GM21576 (cell line): Measurements from ENCODE around the gene KBTBD3.
"Not testable (repeated sequence)": the region's sequence is repeated elsewhere in the genome, so short reads cannot be mapped to it uniquely, and the experiment has no call there.

Experiments
- ATAC-seq: cut with Tn5 transposase; IDR thresholded peaks from one replicate; pipeline ENCODE4 v1.9.1; 2021; ENCODE audit warnings: mild to moderate bottlenecking, moderate library complexity; ENCODE audit not compliant: unreplicated experiment

The KBTBD3 gene

DNA sequence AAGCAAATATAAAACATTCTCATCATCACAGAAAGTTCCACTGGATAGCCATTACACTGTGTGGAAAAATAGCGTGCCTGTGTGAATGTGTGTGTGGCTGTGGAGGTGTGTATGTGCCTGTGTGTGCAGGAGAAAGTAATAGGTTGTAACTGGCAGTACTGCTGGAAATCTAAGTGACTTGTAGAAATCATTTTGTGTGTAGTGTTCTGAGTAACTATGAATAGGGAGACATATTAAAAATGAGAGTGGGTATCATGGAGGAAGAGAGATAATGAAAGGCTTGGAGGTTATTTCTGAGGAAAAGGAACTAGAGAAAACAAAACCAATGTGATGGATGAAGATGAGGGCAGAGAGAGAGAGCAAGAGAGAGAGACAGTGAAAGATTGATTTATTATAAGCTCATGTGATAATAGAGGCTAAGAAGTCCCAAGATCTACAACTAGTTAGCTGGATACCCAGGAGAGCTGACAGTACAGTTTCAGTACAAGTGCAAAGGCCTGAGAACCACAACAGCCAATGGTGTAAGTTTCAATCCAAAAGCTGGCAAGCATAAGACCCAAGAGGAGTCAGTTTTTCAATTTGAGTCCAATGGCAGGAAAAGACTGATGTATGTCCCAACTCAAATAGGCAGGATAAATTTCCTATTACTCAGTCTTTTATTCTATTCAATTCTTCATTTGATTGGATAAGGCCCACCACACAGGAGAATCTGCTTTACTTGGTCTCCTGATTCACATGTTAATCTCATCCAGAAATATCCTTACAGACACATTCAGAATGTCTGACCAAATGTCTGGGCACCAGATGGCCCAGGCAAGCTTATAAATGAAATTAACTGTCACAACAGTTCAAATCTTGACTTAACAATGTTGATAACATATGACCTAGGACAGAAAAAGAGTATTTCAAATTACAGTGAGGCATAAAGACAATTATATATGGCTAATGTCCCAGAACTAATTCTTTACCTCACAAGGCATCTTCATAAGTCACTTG, 14.9 kb downstream of the KBTBD3 start:
- ATAC-seq = no peak

DNA sequence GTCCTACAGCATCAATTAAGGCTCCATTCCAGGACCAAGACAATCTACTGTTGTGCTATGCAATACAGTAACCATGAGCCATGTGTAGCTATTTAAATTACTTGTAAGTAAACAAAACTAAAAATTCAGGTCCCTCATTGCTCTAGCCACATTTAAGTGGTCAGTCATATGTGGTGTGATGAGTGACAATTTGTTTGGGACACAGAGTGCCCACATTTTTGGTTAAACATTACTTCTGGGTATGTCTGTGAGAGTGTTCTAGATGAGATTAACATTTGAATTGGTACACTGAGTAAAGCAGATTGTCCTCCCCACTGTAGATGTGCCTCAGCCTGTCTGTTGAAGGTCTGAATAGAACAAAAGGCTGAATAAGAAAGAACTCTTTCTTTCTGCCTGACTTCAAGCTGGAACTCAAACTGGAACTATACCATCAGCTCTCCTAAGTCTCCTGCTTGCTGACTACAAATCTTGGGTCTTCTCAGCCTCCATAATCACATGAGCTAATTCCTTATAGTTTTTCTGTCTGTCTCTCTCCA, 15.8 kb downstream of the KBTBD3 start:
- ATAC-seq = no peak

DNA sequence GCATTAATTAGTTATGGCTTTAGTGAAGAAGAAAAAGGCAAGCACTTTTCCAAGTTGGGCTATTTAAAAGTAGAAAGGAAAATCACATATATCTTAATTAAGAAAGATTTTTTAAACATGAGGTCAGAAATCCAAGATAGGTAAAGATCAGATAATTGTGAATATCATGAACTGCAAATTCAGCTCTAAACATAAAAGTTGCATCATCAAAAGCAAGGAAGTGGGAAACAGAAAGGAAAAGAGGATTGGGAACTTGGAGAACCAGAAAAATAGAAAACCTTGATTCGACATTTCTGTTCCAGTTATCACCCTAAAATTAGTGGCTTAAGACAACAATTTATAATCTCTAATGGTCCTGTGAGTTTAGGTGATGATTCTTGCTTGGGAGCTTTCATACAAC, 17.5 kb downstream of the KBTBD3 start:
- ATAC-seq = no peak

DNA sequence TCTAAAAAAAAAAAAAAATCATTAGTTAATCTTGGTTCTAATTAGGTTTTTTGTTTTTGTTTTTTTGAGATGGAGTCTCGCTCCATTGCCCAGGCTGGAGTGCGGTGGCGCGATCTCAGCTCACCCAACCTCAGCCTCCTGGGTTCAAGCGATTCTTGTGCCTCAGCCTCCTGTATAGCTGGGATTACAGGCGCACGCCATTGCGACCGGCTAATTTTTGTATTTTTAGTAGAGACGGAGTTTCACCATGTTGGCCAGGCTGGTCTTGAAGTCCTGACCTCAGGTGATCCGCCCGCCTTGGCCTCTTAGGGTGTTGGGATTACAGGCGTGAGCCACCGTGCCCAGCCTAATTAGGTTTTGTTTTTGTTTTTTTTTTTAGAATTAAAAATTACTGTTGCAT, 18.8 kb downstream of the KBTBD3 start:
- ATAC-seq = not testable (repeated sequence)

DNA sequence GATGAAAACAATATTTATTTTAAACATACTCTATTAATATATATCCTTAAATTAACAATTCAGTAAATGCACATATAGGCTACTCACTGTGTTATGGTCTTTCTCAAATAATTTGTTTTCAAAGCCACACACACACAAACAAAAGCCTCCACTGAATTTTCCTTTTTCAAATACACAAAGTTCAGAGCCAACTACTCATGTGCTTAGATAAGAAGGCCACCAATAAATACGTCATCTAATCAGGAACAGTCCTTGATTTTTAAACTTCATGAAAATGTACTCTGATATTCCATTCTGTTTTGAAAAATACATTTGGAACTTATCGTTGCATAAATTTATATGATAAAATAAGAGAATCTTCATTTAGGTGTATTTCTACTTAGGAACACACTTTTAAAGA, 26.0 kb downstream of the KBTBD3 start:
- ATAC-seq = no peak

DNA sequence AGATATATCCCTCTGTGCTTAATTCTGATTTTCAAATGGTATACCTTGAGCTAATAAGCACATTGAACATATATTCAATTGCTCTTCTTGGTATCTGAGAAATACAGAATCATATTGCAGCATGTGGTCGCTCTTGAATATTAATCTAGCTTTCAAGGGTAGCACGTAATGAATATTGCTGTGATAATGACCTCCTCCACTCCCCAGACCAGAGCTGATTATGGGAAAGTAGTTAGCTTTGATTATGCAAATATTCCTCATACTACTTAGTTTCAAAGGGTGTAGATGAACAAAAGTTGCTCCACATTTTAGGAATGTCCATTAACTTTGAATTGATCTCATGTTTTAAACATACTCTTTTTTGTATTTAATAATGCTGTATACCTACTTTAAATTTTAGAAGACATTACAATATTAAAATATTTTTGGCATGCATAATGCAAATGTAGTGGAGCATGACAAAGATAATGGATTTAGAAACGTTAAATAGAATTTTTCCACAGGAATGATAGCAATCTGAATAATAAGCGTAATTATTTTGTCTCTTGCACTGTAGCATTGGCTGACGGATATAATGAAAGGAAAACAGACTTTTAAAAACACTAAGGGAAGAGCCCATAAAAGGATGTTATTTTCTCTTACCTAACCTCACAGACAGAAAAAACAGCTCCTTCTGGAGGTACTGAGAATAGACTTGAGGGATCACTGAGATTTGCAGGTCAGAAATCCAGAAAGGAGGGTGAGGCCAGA, 27.2 kb downstream of the KBTBD3 start:
- ATAC-seq = no peak

DNA sequence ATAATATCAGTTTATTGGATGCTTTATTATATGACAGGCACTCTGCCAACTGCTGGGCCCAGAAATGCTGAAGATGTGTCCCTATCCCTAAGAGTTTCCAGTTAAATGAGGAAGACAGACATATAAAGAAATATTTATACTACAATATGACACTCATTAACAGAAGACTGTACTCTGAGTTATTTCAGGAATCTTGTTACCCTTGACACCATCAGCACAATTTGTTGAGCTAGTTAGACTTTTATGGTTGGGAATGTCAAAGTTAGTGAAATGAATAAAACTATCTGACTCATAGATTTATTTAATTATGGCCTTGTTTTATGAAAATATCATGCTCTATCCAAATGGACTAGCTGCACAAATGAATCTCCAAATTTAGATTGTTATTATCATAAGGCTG, 29.5 kb downstream of the KBTBD3 start:
- ATAC-seq = no peak

DNA sequence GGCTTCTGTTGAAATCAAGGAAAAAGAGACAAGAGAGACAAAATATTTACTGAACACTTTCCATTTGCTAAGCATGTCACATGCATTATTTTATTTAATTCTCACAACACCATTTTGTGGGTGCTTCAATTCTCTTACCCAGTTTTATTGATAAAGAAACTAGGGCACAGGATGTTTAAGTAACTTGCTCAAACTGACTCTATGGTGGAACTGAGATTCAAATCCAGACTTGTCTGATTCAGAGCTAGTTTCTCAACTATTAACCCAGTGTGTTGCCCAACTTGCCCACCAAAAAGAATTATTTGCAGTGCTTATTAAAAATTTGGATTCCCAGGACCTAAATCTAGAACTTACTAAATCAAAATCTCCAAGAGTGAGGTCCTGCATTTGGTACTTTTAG, 33.6 kb downstream of the KBTBD3 start:
- ATAC-seq = no peak

DNA sequence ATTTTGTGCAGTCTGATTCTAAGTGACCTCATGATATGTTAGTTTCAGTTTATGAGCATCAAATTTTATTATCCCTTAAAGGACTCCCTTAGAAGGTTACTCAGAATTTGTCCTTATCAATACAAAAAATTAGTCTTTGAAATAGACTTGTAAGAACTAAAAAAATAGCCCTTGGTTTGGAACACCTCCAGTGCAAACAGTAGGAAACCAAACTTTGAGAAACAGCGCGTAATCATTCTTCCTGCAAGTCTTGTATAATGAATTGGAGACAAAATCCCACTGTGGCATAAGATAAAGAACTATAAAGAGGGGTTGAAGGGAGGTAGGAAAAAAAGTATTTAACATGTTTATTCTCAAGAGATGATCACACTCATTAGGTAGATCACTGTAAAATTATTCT, 44.3 kb downstream of the KBTBD3 start:
- no peak for ATAC-seq

DNA sequence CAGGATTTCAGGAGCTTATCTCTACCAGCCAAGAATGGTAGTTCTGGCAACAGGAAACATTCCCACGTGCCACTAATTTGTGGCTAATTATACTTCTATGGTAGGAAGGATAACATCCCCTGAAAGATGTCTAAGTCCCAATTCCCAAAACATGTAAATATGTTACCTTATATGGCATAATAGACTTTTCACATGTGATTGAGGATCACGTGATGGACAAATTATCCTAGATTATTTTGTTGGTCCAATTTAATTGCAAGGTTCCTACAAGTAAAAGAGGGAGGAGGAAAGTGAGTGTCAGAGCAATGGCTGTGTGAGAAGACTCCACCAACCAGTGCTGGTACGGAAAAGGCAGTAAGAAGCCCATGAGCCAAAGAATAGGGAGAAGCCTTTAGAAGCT, 45.2 kb downstream of the KBTBD3 start:
- no peak for ATAC-seq

DNA sequence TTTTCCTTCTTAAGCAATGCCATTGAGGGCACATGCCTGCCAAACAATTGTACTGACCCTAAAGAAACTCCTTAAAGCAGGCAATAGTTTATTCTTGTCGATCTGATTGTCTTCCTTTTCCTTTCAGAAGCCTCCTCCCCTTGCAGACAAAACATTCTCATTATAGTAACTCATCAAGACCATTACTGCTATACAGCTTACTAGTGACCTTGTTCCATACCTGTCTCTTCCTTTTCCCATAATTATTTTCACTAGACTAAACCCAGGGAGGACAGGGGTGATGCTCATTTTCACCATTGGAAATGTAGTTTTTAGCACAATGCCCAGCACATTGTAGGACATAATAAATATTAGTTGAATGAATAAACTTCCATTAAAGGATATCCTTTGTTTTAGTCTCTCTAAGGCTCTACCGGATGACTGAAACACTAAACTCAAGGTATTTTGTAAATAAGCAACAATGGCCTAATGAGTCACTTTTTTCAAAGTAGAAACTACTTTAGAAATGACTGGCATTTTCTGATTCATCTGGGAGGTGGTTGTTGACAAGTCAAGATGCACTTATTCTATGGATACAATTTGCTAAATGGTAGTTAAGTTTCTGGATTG, 45.8 kb downstream of the KBTBD3 start:
- ATAC-seq = no peak

DNA sequence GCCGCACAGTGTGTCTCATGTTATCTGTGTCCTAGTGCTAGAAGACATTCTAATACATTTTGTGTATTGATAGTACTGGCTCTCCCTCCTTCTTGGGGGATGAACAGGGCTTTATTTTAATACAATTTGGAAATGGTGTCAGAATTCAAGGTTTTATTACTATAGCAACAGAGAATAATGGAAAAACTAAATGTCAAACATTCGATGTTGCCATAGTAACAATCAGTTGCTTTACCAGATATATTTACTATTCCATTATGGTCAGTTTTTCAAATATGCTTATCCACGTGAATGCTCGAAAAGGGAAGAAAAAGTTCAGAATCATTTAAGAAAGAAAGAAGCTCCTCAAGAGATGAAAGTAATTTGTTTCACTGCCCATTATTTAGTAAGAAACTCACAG, 46.5 kb downstream of the KBTBD3 start:
- no peak for ATAC-seq

DNA sequence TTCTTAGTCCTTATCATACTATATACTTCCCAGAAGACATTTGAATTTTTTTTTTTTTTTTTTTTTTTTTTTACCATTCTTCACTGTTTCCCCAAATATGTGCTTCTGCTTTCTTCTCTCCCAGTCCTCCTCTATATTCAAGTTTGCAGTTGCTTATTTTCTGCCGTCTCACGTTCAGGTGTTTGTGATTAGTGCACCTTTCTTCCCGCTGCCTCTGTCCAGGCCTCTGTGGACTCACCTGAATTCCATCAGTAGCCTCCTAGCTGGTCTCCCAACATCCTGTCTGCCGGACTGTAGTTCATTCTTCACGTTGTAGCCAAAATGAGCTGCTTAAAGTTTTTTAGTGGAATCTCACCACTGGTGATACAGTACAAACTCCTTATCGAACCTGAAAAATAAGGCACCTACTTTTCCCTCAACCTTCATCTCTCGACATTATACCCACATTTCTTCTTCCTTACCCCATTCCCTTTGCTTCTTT, 54.3 kb downstream of the KBTBD3 start:
- no peak for ATAC-seq

DNA sequence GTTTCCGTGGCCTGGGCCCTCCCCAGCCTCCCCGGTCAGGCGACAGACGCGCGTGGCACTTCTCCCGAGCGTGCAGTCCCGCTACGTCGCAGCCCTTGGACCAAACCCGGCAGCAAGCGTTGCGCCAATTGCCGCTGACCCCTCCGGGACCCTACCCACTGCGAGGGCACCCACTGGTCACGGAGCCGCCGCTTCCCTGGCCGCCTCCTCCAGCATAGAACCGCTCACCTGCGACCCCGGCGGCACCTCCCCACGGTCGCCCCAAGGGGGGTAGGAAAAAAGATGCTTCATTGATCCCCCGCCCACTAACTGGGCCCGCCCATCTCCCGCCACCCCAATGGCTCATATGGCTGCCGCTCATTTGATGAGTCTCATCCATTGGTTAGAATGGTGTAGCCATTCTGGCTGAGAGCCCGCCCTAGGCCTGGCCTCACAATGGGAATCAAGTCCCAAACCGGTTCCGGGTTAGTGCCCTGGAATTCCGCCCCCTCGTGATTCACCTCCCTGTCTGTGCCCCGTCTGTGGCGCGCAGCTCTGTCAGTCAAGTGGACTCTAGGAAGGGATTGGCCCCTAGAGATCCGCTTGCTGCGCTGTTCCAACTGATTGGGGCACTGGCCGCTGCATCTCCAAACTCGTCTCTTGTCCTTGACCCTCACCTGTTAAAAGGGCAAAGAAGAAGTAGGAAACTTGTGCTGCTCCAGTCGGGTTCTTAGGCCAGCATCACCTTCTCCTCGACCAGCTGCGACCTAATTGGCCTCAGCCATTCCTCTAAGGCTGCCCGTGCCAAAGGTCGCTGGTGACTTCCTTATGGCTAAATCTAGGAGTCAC, 55.0 kb downstream of the KBTBD3 start, which contains the start of gene MSANTD4:
Gene MSANTD4 (minus strand): TSS at position 274 of the 828 bp plus-strand sequence. CDS start 11,323 bp downstream, outside the sequence.
- peak; percentile 98 for ATAC-seq

DNA sequence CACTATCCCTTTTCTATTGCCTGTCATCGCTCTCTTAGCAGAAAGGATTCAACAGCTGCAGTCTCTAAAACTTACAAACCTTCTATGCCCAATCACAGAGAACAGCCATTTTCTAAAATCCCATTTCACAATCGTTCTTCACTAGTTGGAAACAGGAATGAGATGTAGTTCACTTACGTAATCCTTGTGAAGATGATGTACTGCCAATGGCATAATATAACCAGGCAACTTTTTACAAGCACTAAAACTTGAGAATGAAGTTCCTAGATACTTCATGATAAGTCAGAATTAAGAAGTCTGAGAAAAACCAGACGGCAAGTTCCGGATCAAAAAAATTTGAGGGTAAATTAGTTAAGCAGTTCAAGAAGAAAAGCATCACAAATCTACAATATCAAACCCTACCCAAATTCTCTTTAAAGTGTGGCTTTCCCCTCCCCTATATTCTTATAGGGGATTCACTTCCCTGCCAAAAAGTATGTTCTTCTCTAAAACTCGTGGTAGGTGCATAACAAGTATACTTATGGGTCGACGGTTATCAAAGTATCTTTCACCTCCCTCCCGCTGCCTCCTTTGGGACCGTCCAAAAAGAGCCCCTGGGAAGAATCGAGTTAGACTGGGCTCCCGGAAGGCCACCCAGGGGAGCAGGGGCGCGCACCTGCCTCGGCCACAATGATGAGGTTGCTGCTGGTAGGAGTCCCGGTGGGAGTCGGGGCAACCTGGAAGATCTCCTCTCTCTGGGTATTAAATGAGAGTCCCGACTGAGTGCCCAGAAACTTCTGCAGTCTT, 55.8 kb downstream of the KBTBD3 start:
- peak; percentile 12 for ATAC-seq

DNA sequence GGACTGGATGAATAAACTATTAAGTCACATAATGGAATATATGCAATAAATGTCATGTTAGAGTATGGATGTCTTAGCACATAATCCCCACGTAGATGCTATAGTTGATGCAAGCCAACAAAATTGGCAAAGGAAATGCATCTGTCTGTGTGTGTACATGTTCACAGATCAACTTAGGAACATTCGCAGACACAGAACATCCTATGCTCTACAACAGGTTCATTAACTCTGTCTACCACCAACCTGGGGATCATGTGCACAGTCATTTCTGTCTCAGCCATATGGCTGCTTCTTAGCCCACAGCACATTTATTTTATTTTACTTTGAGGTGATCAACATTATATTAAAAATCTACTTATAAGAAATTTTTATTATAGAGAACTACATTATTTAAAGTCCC, 60.1 kb downstream of the KBTBD3 start:
- no peak for ATAC-seq

DNA sequence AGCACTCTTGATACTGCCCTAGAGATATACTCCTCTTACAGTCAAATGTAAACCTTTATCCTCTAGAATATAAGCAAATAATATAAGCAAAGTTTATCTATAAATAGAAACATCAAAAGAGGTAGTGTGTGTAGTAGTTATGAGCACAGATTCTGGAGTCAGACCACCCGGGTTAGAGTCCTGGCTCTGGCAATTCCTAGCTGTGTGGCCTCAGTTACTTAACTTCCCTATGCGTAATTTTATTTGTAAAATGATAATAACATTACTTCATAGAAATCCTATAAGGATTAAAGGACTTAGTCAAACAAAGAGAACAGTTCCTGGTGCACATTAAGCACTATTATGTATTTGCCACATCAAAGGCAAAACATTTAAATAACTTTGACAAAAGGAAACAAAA, 62.1 kb downstream of the KBTBD3 start:
- no peak for ATAC-seq

DNA sequence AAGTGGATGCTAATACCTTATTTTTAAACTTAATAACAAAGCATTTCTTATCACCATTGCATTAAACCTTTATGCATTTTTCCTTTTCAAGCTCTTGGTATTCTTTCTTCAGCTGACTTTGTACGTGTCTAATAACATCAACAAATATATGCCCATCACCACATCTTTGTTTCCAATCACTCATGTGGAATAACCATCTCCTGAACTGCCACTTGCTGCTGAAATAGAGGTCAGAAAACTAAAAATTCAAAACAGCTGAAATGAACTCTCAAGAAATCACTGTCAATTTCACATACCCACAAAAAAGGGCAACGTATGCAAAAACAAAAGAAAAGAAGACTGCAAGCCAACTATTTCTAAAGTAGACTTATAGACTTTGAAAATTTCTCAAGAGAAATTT, 62.5 kb downstream of the KBTBD3 start:
- ATAC-seq = no peak

DNA sequence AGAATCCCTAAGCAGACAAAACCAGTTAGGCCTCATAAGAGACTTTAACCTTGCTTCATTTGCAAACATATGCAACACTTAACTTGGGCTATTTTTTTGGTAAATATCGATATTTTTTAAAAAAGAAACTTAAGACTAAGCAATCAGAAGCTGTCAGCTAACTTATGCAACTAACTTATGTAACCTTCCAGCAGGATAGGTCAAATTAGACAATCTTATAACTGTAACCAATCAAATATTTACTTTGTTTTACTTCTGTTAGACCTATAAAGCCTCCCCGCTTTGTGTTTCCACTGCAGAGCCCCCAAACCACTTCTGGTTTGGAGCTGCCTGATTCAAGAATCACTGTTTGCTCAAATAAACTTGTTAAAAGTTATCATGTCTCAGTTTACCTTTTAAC, 63.1 kb downstream of the KBTBD3 start:
- ATAC-seq = no peak
